A673 (cell line): Measurements from ENCODE around the gene FAM50A.

ENCODE experiments used
- EZH2 ChIP-seq: fragments of 200-600 bp; sonication (generic); IDR thresholded peaks from 2 replicates; pipeline ENCODE4 v1.6.1; 2017; ENCODE audit warnings: borderline replicate concordance, low read depth, mild to moderate bottlenecking, mixed read lengths, antibody characterized with exemption, low read length; ENCODE audit not compliant: poor library complexity, severe bottlenecking
- TF ChIP-seq, protein P1 (sequence below): fragments of 300-800, 200-600 bp; sonication (generic); conservative IDR thresholded peaks from 2 replicates; pipeline ENCODE4 v1.5.1; 2017; ENCODE audit warnings: low read depth, mild to moderate bottlenecking, antibody characterized with exemption, low read length, moderate library complexity, mixed read lengths

DNA sequence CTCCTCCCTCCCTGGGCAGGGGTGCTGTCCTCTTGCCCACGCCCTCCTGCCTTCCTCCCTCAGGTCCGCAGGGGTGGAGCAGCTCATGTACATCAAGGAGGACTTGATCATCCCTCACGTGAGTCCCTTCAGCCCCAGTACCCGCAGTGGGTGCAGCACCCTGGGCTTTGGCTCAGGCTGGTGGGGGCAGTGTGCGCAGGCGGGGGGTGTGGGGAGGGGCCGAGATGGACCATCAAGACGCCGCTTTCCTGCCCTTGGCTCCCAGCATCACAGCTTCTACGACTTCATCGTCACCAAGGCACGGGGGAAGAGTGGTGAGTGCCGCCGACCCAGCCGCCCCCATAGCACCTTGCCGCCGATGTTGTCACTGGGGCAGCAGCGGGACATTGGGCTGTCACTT lies 5.7 kb downstream of the FAM50A start:
- TF ChIP-seq, protein P1, sequence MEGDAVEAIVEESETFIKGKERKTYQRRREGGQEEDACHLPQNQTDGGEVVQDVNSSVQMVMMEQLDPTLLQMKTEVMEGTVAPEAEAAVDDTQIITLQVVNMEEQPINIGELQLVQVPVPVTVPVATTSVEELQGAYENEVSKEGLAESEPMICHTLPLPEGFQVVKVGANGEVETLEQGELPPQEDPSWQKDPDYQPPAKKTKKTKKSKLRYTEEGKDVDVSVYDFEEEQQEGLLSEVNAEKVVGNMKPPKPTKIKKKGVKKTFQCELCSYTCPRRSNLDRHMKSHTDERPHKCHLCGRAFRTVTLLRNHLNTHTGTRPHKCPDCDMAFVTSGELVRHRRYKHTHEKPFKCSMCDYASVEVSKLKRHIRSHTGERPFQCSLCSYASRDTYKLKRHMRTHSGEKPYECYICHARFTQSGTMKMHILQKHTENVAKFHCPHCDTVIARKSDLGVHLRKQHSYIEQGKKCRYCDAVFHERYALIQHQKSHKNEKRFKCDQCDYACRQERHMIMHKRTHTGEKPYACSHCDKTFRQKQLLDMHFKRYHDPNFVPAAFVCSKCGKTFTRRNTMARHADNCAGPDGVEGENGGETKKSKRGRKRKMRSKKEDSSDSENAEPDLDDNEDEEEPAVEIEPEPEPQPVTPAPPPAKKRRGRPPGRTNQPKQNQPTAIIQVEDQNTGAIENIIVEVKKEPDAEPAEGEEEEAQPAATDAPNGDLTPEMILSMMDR: no peak
- TF ChIP-seq EZH2: no peak
